GM21786 (cell line): ENCODE results near the gene GLRX2.

Source experiments
- ATAC-seq: cut with Tn5 transposase; IDR thresholded peaks from one replicate; pipeline ENCODE4 v1.9.1; 2021; ENCODE audit not compliant: unreplicated experiment

GLRX2 gene

GRCh38 chr1:193113258-193113991 lies 8.2 kb upstream of the GLRX2 start:
- no peak for ATAC-seq

GRCh38 chr1:193111641-193112090 lies 6.5 kb upstream of the GLRX2 start:
- no peak for ATAC-seq

GRCh38 chr1:193110864-193111263 lies 5.7 kb upstream of the GLRX2 start:
- ATAC-seq, result no peak

GRCh38 chr1:193110246-193110645 lies 5.0 kb upstream of the GLRX2 start:
- no peak for ATAC-seq

- no peak for ATAC-seq
Measured at GRCh38 chr1:193109619-193110018, 4.4 kb upstream of the GLRX2 start.

GRCh38 chr1:193108471-193108870 lies 3.3 kb upstream of the GLRX2 start:
- no peak for ATAC-seq

- no peak for ATAC-seq
Measured at GRCh38 chr1:193105821-193106177, 585 bp upstream of the GLRX2 start.

GRCh38 chr1:193104502-193104906 lies 710 bp downstream of the GLRX2 start:
- peak; percentile 33 for ATAC-seq

- ATAC-seq, result no peak
Measured at GRCh38 chr1:193103759-193104501, 1.3 kb downstream of the GLRX2 start.

- no peak for ATAC-seq
Measured at GRCh38 chr1:193102662-193103061, 2.6 kb downstream of the GLRX2 start.

GRCh38 chr1:193094112-193094511 lies 11.1 kb downstream of the GLRX2 start:
- ATAC-seq, result no peak

GRCh38 chr1:193090865-193091264 lies 14.3 kb downstream of the GLRX2 start:
- no peak for ATAC-seq

- no peak for ATAC-seq
Measured at GRCh38 chr1:193087893-193088292, 17.3 kb downstream of the GLRX2 start.

- ATAC-seq, result no peak
Measured at GRCh38 chr1:193086342-193086741, 18.9 kb downstream of the GLRX2 start.

- ATAC-seq, result no peak
Measured at GRCh38 chr1:193085263-193085662, 20.0 kb downstream of the GLRX2 start.

- peak; percentile 93 for ATAC-seq
Measured at GRCh38 chr1:193083365-193084088, 21.7 kb downstream of the GLRX2 start.

GRCh38 chr1:193079187-193079586 lies 26.0 kb downstream of the GLRX2 start:
- no peak for ATAC-seq

- no peak for ATAC-seq
Measured at GRCh38 chr1:193077991-193078390, 27.2 kb downstream of the GLRX2 start.

GRCh38 chr1:193070942-193071341 lies 34.3 kb downstream of the GLRX2 start:
- ATAC-seq, result peak; percentile 49

- ATAC-seq, result peak; percentile 31
Measured at GRCh38 chr1:193070386-193070753, 34.8 kb downstream of the GLRX2 start.

- ATAC-seq, result no peak
Measured at GRCh38 chr1:193069748-193070385, 35.3 kb downstream of the GLRX2 start.
